ENCODE data around the gene MAGEA6. TPM values are rescaled to one million over a fixed set of nuclear protein-coding genes. Genes with fewer than 3 reads are reported as not detected.

Gene MAGEA6
- not detected for total RNA-seq

GRCh38 chrX:152769549-152770289 is at the start of gene MAGEA6:
TSS of gene MAGEA6 (minus strand) at chrX:152769689. CDS start at chrX:152767650, 2,039 bp downstream.

GRCh38 chrX:152758918-152759317 is 10.6 kb downstream of the MAGEA6 start, which contains the start of gene CSAG3:
TSS of gene CSAG3 (plus strand) at chrX:152759218.

GRCh38 chrX:152753686-152754650 is 15.5 kb downstream of the MAGEA6 start, which contains the start of gene MAGEA2:
TSS of gene MAGEA2 (minus strand) at chrX:152753842. CDS start at chrX:152751363, 2,479 bp downstream.

GRCh38 chrX:152733261-152733975 is 36.1 kb downstream of the MAGEA6 start, which contains the start of the genes CSAG1 and MAGEA12:
TSS of gene CSAG1 (minus strand) at chrX:152733721. CDS start at chrX:152732460, 1,261 bp downstream.
TSS of gene MAGEA12 (plus strand) at chrX:152733757. CDS start at chrX:152736162, 2,405 bp downstream.

Other genes with a start within 250 kb of the MAGEA6 start
- not detected for gene GABRQ, start 131.8 kb downstream of the MAGEA6 start, total RNA-seq
- not detected for gene MAGEA3, start 70.9 kb downstream of the MAGEA6 start, total RNA-seq
- gene CSAG2, start 60.4 kb downstream of the MAGEA6 start, total RNA-seq, result not detected
- gene MAGEA2B, start 55.1 kb downstream of the MAGEA6 start, total RNA-seq, result not detected
- not detected for gene CSAG1, start 36.0 kb downstream of the MAGEA6 start, total RNA-seq
- gene MAGEA12, start 35.9 kb downstream of the MAGEA6 start, total RNA-seq, result not detected
- not detected for gene MAGEA2, start 15.8 kb downstream of the MAGEA6 start, total RNA-seq
- not detected for gene CSAG3, start 10.5 kb downstream of the MAGEA6 start, total RNA-seq
- gene CETN2, start 61.1 kb upstream of the MAGEA6 start, total RNA-seq, result 1 to 10 TPM; 7.3 to 8.4 TPM
- gene NSDHL, start 61.4 kb upstream of the MAGEA6 start, total RNA-seq, result 10 to 100 TPM; 14.7 TPM
- gene ZNF185, start 128.4 kb upstream of the MAGEA6 start, total RNA-seq, result under 1 TPM; 0.50 to 0.70 TPM
- gene PNMA5, start 224.4 kb upstream of the MAGEA6 start, total RNA-seq, result under 1 TPM; 0.12 to 0.15 TPM

All from activated naive CD4-positive, alpha-beta T cell treated with anti-CD3 and anti-CD28 coated beads, Interleukin-2, amount 10 ng/mL, durations not matched to agents 5 hours and 36 hours (primary cell).